ENCODE results near the gene HRH1.
"Not testable (repeated sequence)": the region's sequence is repeated elsewhere in the genome, so short reads cannot be mapped to it uniquely, and the experiment has no call there.

HRH1 gene

GRCh38 chr3:11170052-11170770, 15.9 kb downstream of the HRH1 start:
- no peak for DNase-seq (ENCODE audit: low read depth)

DNA sequence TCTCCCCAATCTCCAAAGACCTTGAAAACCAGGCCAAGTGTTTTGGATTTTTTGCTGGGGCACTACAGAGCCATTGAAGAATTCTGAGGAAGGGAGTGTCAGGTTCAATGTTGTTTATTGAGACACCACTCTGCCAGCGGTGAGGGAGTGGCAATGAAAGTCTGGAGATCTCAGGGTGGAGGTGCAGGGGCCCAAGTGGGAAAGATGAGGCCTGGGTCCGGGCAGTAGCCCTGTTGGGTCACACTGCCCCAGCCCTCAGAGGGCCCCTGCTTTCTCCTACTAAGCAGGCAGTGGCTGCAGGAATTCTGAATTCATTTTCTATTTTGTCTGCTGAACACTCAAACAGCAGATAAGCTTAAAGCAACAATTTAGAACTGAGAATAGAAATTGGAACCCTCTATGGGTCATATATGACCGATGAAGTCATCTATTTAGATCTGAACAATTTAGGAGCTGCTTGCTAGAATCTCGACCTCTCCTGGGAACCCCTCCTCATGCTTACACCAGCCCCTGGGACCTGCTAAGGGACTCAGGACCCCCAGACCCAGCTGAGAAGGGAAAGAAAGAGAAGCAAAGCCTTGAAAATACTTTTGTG, 17.9 kb downstream of the HRH1 start:
- no peak for DNase-seq (ENCODE audit: low read depth)

DNA sequence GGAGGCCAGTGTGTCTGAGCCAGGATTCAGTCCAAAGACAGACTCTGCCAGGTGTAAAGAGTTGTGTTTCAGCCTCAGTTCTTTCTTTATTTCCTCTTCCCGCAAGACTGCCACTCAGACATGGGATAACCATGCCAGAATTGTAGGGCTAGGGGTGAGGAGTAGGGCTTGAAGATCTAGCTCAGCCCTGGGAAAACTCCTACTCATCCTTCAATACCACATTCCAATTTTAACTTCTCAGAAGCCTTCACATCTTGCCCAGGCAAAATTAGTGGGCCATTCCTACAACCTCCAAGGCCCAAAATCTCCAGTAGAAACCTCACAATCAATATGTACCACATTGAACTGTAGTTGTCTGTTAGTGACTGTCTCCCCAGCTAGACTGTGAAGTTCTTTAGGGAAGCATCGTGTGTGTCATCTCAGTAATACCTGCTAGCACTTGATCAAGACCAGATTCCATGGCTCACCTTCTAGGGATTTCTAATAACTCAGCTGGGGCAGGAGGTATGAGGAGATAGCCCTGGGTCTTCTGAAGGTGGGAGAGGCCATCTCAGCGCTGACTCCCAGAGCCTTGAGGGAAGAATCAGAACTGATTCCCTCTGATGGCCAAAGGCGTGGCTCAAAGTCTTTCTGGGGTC, 19.7 kb downstream of the HRH1 start:
- DNase-seq (ENCODE audit: low read depth): no peak

DNA sequence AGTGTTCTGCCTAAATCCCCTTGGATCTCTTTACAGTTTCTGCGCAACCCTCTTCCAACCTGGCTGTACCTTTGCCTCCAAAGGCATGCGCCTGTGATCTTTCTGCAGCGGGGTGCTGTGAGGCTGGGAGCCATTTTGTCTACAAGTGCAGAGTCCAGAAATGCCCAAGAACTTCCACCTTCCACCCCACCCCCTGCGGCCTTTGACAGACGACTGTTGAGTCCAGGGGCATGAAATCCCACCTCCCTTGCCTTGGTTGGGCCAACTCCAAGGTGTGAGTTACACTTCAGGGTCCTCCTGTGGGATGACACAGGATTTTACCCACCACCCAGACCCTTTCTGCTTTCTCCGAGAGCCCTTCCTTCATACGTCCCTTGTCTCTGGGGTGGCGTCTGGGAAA, 24.1 kb downstream of the HRH1 start:
- DNase-seq (ENCODE audit: low read depth): no peak

GRCh38 chr3:11184328-11184969, 30.2 kb downstream of the HRH1 start:
- DNase-seq (ENCODE audit: low read depth): not testable (repeated sequence)

GRCh38 chr3:11185144-11185543, 30.9 kb downstream of the HRH1 start:
- no peak for DNase-seq (ENCODE audit: low read depth)

GRCh38 chr3:11185564-11186317, 31.4 kb downstream of the HRH1 start:
- no peak for DNase-seq (ENCODE audit: low read depth)

DNA sequence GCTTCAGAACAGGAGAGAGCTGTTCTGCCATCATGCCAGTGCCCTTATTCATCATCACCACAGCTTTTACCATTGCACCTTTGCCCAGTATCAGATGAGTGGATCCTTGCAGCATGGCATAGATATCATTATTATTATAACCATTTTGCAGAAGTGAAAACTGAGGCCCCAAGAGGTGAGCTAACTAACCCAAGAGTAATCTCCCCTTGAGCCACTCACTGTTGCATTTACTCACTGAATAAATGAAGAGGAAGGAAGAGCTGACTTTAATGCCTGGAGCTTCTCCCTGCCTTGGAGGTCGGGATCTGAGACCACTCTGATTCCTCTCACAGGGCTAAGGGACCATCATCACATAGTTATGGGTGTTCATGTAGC, 32.0 kb downstream of the HRH1 start:
- no peak for DNase-seq (ENCODE audit: low read depth)

- no peak for DNase-seq (ENCODE audit: low read depth)
These were observed 32.5 kb downstream of the HRH1 start for GRCh38 chr3:11186771-11187191.

DNA sequence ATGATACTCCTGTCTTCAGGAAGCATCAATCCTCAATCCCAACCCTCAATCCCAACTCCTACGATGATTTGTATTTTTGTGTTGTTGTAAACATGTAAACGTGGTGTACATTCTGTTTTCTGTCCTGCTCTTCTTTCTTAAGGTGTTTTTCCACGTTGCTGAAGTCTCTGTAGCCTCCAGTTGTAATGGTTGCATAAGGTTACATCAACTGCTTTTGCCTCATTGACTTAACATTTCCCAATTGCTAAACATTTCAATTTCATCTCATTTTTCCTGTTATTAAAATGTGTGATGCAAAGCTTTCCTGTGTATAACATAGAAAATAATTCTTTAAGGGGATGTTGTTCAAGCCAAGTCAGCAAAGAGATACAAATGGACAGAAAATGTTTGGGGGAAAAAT, 33.4 kb downstream of the HRH1 start:
- no peak for DNase-seq (ENCODE audit: low read depth)

DNA sequence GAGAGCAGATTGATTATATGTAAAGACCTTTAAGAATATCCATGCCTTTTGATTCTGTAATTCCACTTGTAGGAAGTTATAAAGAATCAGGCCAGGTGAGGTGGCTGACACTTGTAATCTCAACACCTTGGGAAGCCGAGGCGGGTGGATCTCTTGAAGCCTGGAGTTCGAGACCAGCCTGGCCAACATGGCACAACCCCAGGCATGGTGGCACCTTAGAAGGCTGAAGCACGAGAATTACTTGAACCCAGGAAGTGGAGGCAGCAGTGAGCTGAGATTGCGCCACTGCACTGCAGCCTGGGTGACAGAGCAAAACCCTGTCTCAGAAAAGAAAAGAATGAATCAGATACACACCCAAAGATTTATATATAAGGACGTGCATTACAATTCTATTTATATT, 33.9 kb downstream of the HRH1 start:
- DNase-seq (ENCODE audit: low read depth): no peak

- DNase-seq (ENCODE audit: low read depth): no peak
These were observed 40.9 kb downstream of the HRH1 start for GRCh38 chr3:11195201-11195600.

GRCh38 chr3:11195721-11196332, 41.5 kb downstream of the HRH1 start:
- DNase-seq (ENCODE audit: low read depth): no peak

DNA sequence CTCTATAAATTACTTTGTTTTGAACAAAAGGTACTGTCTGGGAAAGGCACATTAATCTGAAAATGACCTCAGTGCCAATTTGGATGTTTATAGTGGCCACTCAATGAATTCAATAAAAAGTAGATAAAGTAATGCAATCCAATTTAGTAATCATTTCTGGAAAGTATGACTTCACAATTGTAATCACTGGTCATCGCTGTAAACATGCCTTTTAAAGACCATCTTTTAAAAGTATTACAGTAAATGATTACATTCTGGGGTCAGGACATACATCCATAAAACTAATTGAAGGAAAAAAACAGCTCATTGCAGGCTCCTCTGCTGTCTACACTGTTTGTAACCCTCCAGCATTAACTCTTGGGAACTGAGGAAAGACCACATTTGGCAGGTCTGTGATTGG, 43.2 kb downstream of the HRH1 start:
- DNase-seq (ENCODE audit: low read depth): no peak

DNA sequence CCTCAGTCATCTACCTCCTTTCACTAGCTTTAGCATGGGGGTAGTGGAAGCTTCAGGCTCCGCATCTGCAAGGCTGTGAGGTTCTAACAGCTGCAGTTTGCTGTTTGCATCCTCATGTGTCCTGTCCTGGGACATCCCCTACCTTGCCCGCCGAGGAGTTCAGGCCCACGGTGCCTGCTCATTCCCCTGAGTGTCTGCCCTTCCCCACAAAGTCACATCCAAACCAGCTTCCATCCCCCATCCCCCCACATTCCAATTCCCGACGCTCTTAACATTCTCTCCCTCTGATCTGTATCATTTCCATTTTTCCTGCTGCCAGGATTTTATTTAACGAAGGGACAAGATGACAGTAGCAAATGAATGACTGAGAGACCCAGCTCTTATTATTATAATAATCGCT, 43.8 kb downstream of the HRH1 start:
- DNase-seq (ENCODE audit: low read depth): no peak

GRCh38 chr3:11198495-11198894, 44.2 kb downstream of the HRH1 start:
- DNase-seq (ENCODE audit: low read depth): no peak

GRCh38 chr3:11199902-11200845, 45.9 kb downstream of the HRH1 start:
- DNase-seq (ENCODE audit: low read depth): no peak

DNA sequence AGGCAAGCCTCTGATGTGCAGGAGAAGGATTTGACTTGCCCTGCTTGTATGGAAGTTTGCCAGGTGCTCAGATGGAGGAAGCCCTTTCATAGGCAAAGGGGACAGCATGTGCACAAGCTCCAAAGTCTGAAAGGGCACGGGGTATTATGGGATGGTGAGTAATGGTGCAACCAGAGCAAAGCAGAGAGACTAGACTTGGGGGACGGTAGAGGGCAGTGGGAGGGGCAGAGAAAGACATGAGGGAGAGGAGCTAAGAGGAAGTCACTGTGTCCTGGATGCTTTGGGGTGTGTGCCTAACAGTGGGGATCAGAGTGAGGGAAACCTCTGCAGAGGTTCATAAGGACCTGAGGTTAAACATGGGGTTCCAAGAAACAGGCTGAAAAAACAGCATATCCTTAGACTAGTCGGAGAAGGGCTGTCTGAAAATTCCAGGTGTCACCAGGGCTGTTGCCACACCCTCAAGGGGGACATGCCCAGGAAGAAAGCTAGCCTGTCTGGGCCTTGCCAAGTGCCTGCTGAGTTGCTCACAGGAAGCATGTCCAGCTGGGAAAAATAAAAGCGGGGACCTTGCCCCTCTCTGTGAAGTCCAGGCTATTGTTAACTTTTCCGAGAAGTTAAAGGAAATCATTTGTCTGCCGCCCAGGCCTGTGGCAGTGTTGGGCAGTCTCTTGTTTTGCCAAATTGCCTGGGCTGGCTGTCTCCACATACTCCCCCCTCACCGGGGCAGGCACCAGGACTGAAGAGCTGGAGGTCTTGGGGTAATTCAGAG, 47.1 kb downstream of the HRH1 start:
- no peak for DNase-seq (ENCODE audit: low read depth)

GRCh38 chr3:11203961-11204360, 49.7 kb downstream of the HRH1 start:
- DNase-seq (ENCODE audit: low read depth): no peak
